GM12875 (cell line): Measurements from ENCODE around the gene PDE4D.
A peak's percentile ranks its signal among the peaks of the same experiment; 100 is the strongest.

Experiments used
- H3K4me3 ChIP-seq: one replicate; pipeline ENCODE4 v1.5.1; 2011; ENCODE audit warnings: low read depth, low read length, control low read depth
- CTCF ChIP-seq: IDR thresholded peaks from 2 replicates; pipeline ENCODE4 v1.5.1; 2011; ENCODE audit warnings: low read depth, mild to moderate bottlenecking, control low read depth, inconsistent platforms, low read length, moderate library complexity, borderline replicate concordance; ENCODE audit not compliant: insufficient read depth

The PDE4D gene

GRCh38 chr5:59041355-59041754 lies 852.2 kb downstream of the PDE4D start:
- no peak for TF ChIP-seq CTCF
- H3K4me3 ChIP-seq, result no peak overlapping the region

- no peak overlapping the region for H3K4me3 ChIP-seq
- TF ChIP-seq CTCF, result no peak
Measured at GRCh38 chr5:59040804-59041201, 852.7 kb downstream of the PDE4D start.

- no peak overlapping the region for H3K4me3 ChIP-seq
- no peak for TF ChIP-seq CTCF
Measured at GRCh38 chr5:59040024-59040803, 853.3 kb downstream of the PDE4D start.

- peak overlapping the region; percentile 46 for H3K4me3 ChIP-seq
- no peak for TF ChIP-seq CTCF
Measured at GRCh38 chr5:59039296-59040023, 854.1 kb downstream of the PDE4D start.

- TF ChIP-seq CTCF, result no peak
- H3K4me3 ChIP-seq, result peak overlapping the region; percentile 46
Measured at GRCh38 chr5:59038798-59039295, 854.7 kb downstream of the PDE4D start.

GRCh38 chr5:59037941-59038797 lies 855.4 kb downstream of the PDE4D start:
- no peak for TF ChIP-seq CTCF
- no peak overlapping the region for H3K4me3 ChIP-seq
